Neural crest cell (in vitro differentiated cells): ENCODE data around the gene ABHD6. TPM values are rescaled to one million over a fixed set of nuclear protein-coding genes. Genes with fewer than 3 reads are reported as not detected.
"Not testable (repeated sequence)": the region's sequence is repeated elsewhere in the genome, so short reads cannot be mapped to it uniquely, and the experiment has no call there.

Experiments used
- DNase-seq: peaks from one replicate; pipeline ENCODE4 v3.0.0; 2021; ENCODE audit warnings: low read depth, mixed read lengths, low spot score
- H3K27ac Mint-ChIP-seq: one replicate; pipeline ENCODE4 v1.8.0; 2021; ENCODE audit warnings: mild to moderate bottlenecking, mixed read lengths; ENCODE audit not compliant: unreplicated experiment
- H3K27me3 Mint-ChIP-seq: 2 replicates; pipeline ENCODE4 v1.8.0; 2021; ENCODE audit warnings: low read depth, mild to moderate bottlenecking, mixed read lengths
- H3K36me3 Mint-ChIP-seq: 2 replicates; pipeline ENCODE4 v1.8.0; 2021; ENCODE audit warnings: low read depth, mild to moderate bottlenecking, mixed read lengths
- H3K4me1 Mint-ChIP-seq: 2 replicates; pipeline ENCODE4 v1.8.0; 2021; ENCODE audit warnings: mixed read lengths
- H3K4me3 Mint-ChIP-seq: one replicate; pipeline ENCODE4 v1.8.0; 2021; ENCODE audit warnings: mild to moderate bottlenecking, mixed read lengths
- H3K9me3 Mint-ChIP-seq: 2 replicates; pipeline ENCODE4 v1.8.0; 2021; ENCODE audit warnings: mixed read lengths
- CTCF ChIP-seq: fragments of 200-600 bp; sonication (generic); conservative IDR thresholded peaks from 2 replicates; pipeline ENCODE4 v1.5.0; 2021; ENCODE audit warnings: antibody characterized with exemption, mild to moderate bottlenecking
- total RNA-seq: library from RNA; stranded (reverse); gene quantifications from 2 replicates; pipeline ENCODE4 v1.2.1, GENCODE V29; 2021

Gene ABHD6
- total RNA-seq, 1 donor from 2014 or later = 5.5 TPM

- TF ChIP-seq CTCF = no peak
- Mint-ChIP-seq H3K4me1 (peaks cover 23% of the 10 kb centered on the region), H3K27ac (no peak overlapping the region), H3K9me3 (no peaks in the 10 kb centered on the region), H3K36me3 (no peaks in the 10 kb centered on the region), H3K4me3 (no peak overlapping the region), H3K27me3 (peaks cover 44% of the 10 kb centered on the region)
- no peak for DNase-seq
Observed at GRCh38 chr3:58337190-58337589, 99.6 kb downstream of the ABHD6 start.

GRCh38 chr3:58339146-58339545 is 101.6 kb downstream of the ABHD6 start:
- not testable (repeated sequence) for H3K4me3 Mint-ChIP-seq, H3K36me3 Mint-ChIP-seq, H3K9me3 Mint-ChIP-seq, H3K27ac Mint-ChIP-seq, DNase-seq
- Mint-ChIP-seq H3K4me1 (peaks cover 13% of the 10 kb centered on the region), H3K27me3 (peaks cover 35% of the 10 kb centered on the region)

GRCh38 chr3:58340594-58341244 is 103.1 kb downstream of the ABHD6 start:
- Mint-ChIP-seq H3K9me3 (no peaks in the 10 kb centered on the region), H3K27ac (no peak overlapping the region), H3K4me3 (no peak overlapping the region), H3K4me1 (no peaks in the 10 kb centered on the region), H3K36me3 (no peaks in the 10 kb centered on the region), H3K27me3 (peaks cover 25% of the 10 kb centered on the region)
- DNase-seq = no peak
- TF ChIP-seq CTCF = no peak

GRCh38 chr3:58341376-58341775 is 103.8 kb downstream of the ABHD6 start:
- DNase-seq = no peak
- no peak overlapping the region for H3K4me3 Mint-ChIP-seq
- H3K27ac Mint-ChIP-seq = no peak overlapping the region
- H3K27me3 Mint-ChIP-seq = peaks cover 21% of the 10 kb centered on the region
- no peaks in the 10 kb centered on the region for H3K9me3 Mint-ChIP-seq
- no peak for TF ChIP-seq CTCF
- H3K4me1 Mint-ChIP-seq = no peaks in the 10 kb centered on the region
- no peaks in the 10 kb centered on the region for H3K36me3 Mint-ChIP-seq

GRCh38 chr3:58342676-58343075 is 105.1 kb downstream of the ABHD6 start:
- TF ChIP-seq CTCF = no peak
- no peaks in the 10 kb centered on the region for H3K9me3 Mint-ChIP-seq
- peaks cover 9% of the 10 kb centered on the region for H3K27me3 Mint-ChIP-seq
- no peaks in the 10 kb centered on the region for H3K4me1 Mint-ChIP-seq
- H3K4me3 Mint-ChIP-seq = no peak overlapping the region
- H3K27ac Mint-ChIP-seq = peak overlapping the region; percentile 71
- H3K36me3 Mint-ChIP-seq = no peaks in the 10 kb centered on the region
- DNase-seq = no peak

Other genes starting within 250 kb of the ABHD6 start
- 39.4 and 40.4 TPM in 2 replicates for gene FLNB, start 229.4 kb upstream of the ABHD6 start, total RNA-seq
- gene DNASE1L3, start 26.8 kb upstream of the ABHD6 start, total RNA-seq = not detected in 2 replicates
- 29.9 and 30.9 TPM in 2 replicates for gene RPP14, start 68.5 kb downstream of the ABHD6 start, total RNA-seq
- 10.9 and 11.3 TPM in 2 replicates for gene HTD2, start 68.7 kb downstream of the ABHD6 start, total RNA-seq
- gene PXK, start 95.1 kb downstream of the ABHD6 start, total RNA-seq = 5.4 and 6.1 TPM in 2 replicates
- 63.5 and 71.4 TPM in 2 replicates for gene PDHB, start 196.0 kb downstream of the ABHD6 start, total RNA-seq